SJCRH30 (cell line): ENCODE results near the gene MACROH2A1. TPM values are rescaled to one million over a fixed set of nuclear protein-coding genes. Genes with fewer than 3 reads are reported as not detected.

ENCODE experiments used
- DNase-seq, 2 experiments: peaks; one replicate each; pipeline ENCODE4 v3.0.0-alpha.2; 2015 to 2020
- H3K27ac ChIP-seq: fragments of 250-450 bp; sonication (Bioruptor Pico); 2 replicates; pipeline ENCODE4 v1.5.1; 2020; ENCODE audit warnings: mild to moderate bottlenecking, moderate library complexity
- H3K27me3 ChIP-seq: fragments of 250-450 bp; sonication (Bioruptor Pico); 2 replicates; pipeline ENCODE4 v1.5.1; 2020; ENCODE audit warnings: mild to moderate bottlenecking, moderate library complexity
- H3K36me3 ChIP-seq: fragments of 250-450 bp; sonication (Bioruptor Pico); 2 replicates; pipeline ENCODE4 v1.5.1; 2020; ENCODE audit warnings: mild to moderate bottlenecking, moderate library complexity
- H3K4me1 ChIP-seq: fragments of 250-450 bp; sonication (Bioruptor Pico); 2 replicates; pipeline ENCODE4 v1.5.1; 2020; ENCODE audit warnings: mild to moderate bottlenecking, moderate library complexity
- H3K4me3 ChIP-seq: fragments of 250-450 bp; sonication (Bioruptor Pico); 2 replicates; pipeline ENCODE4 v1.5.1; 2020; ENCODE audit warnings: mild to moderate bottlenecking, moderate library complexity
- H3K9me3 ChIP-seq: fragments of 250-450 bp; sonication (Bioruptor Pico); replicated peaks from 2 replicates; pipeline ENCODE4 v1.5.1; 2020; ENCODE audit warnings: mild to moderate bottlenecking, moderate library complexity
- total RNA-seq: library from RNA; depleted of rRNA; stranded (reverse); fragments of >200 nt; shearing (Covaris generic); gene quantifications from 2 replicates; pipeline ENCODE4 v1.2.3, GENCODE V29; 2014

The MACROH2A1 gene
- total RNA-seq, 1 experiment from 2014 or later, result 248 TPM

GRCh38 chr5:135322271-135322670, 76.8 kb downstream of the MACROH2A1 start:
- H3K4me3 ChIP-seq, result no peak overlapping the region
- no peaks in the 10 kb centered on the region for H3K4me1 ChIP-seq
- H3K36me3 ChIP-seq, result no peaks in the 10 kb centered on the region
- no peak for DNase-seq
- no peak overlapping the region for H3K27ac ChIP-seq
- no peaks in the 10 kb centered on the region for H3K27me3 ChIP-seq
- H3K9me3 ChIP-seq, result no peaks in the 10 kb centered on the region

- H3K27ac ChIP-seq, result no peak overlapping the region
- H3K4me1 ChIP-seq, result no peaks in the 10 kb centered on the region
- H3K9me3 ChIP-seq, result no peaks in the 10 kb centered on the region
- no peak overlapping the region for H3K4me3 ChIP-seq
- H3K36me3 ChIP-seq, result no peaks in the 10 kb centered on the region
- no peaks in the 10 kb centered on the region for H3K27me3 ChIP-seq
- no peak for DNase-seq
Measured at GRCh38 chr5:135320718-135321484, 78.1 kb downstream of the MACROH2A1 start.

GRCh38 chr5:135319928-135320606, 79.0 kb downstream of the MACROH2A1 start:
- Histone ChIP-seq H3K36me3 (no peaks in the 10 kb centered on the region), H3K27ac (no peak overlapping the region), H3K4me1 (no peaks in the 10 kb centered on the region), H3K27me3 (no peaks in the 10 kb centered on the region), H3K4me3 (no peak overlapping the region), H3K9me3 (no peaks in the 10 kb centered on the region)
- no peak for DNase-seq

DNA sequence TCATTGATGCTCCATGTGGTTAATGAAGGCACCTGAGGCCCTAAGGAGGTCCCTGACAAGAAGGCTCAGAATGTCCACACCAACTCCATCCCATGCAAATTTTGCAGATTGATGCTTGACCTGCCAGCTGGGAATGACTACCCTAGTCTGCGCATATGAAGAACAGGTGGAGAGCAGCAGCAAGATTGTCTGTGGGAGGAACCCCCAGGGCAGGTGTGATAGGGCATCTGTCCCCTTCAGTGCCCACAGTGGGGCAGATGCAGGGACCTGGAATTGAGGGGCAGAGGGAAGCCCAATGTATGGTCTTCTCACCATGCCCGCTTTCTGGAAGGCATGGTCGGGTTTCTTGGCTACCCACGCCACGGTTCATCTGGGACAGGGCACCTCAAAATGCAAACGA, 79.6 kb downstream of the MACROH2A1 start:
- H3K4me1 ChIP-seq, result no peaks in the 10 kb centered on the region
- no peaks in the 10 kb centered on the region for H3K27me3 ChIP-seq
- no peak for DNase-seq
- H3K27ac ChIP-seq, result no peak overlapping the region
- H3K36me3 ChIP-seq, result no peaks in the 10 kb centered on the region
- H3K9me3 ChIP-seq, result no peaks in the 10 kb centered on the region
- H3K4me3 ChIP-seq, result no peak overlapping the region

- Histone ChIP-seq H3K9me3 (no peaks in the 10 kb centered on the region), H3K27ac (no peak overlapping the region), H3K36me3 (no peaks in the 10 kb centered on the region), H3K4me1 (peaks cover 4% of the 10 kb centered on the region), H3K4me3 (no peak overlapping the region), H3K27me3 (no peaks in the 10 kb centered on the region)
- DNase-seq, result no peak
Measured at GRCh38 chr5:135318924-135319323, 80.1 kb downstream of the MACROH2A1 start.

DNA sequence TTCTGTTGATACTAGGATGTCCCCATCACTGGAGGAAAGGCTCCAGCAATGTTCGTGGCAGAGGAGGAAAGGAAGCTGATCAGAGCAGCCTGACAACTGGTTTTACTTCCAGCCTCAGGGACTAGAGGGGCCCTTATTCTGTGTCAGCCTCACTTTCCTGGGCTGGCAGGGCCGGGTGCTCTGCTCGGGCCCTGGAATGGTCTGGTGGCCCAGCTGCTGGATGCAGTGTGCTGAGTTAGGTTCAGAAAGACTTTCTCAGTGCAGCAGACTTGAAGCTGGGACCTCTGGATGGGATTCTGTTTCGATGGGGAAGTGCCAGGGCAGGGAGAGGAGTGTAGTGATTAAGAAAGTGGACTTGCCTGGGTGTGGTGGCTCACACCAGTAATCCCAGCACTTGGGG, 81.0 kb downstream of the MACROH2A1 start:
- peak in 1 of 2 experiments; percentile 1 for DNase-seq
- H3K4me3 ChIP-seq, result no peak overlapping the region
- H3K27me3 ChIP-seq, result no peaks in the 10 kb centered on the region
- no peaks in the 10 kb centered on the region for H3K9me3 ChIP-seq
- no peaks in the 10 kb centered on the region for H3K36me3 ChIP-seq
- no peak overlapping the region for H3K27ac ChIP-seq
- H3K4me1 ChIP-seq, result peaks cover 9% of the 10 kb centered on the region

- DNase-seq, result no peak
Measured at GRCh38 chr5:135317286-135317685, 81.7 kb downstream of the MACROH2A1 start.

GRCh38 chr5:135315386-135315785, 83.6 kb downstream of the MACROH2A1 start:
- no peaks in the 10 kb centered on the region for H3K36me3 ChIP-seq
- no peaks in the 10 kb centered on the region for H3K27me3 ChIP-seq
- no peaks in the 10 kb centered on the region for H3K9me3 ChIP-seq
- no peak overlapping the region for H3K27ac ChIP-seq
- H3K4me3 ChIP-seq, result no peak overlapping the region
- no peak for DNase-seq
- H3K4me1 ChIP-seq, result peaks cover 20% of the 10 kb centered on the region

More at GRCh38 chr5:135317286-135317685, 81.7 kb downstream of the MACROH2A1 start:
- Histone ChIP-seq H3K27ac (no peak overlapping the region), H3K4me1 (peaks cover 9% of the 10 kb centered on the region), H3K27me3 (no peaks in the 10 kb centered on the region), H3K4me3 (no peak overlapping the region), H3K36me3 (no peaks in the 10 kb centered on the region), H3K9me3 (no peaks in the 10 kb centered on the region)

DNA sequence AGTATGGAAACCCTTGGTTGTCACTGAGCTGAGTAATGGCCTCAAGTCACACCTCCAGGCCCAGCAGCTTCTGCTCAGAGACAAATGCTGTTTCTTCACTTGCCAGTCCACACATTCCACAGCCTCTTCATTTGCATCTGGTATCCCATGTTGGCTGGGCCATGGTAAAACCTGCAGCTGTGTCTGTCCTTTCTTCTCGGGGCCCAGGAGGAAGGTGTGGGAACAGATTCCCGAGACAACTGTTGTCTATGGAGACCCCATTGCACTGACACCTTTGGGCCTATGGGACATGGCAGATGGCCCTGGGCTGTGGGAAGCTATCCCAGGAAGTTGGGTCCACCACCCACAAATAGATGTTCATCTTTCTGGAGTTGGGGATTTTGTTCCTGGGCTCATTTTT, 85.1 kb downstream of the MACROH2A1 start:
- Histone ChIP-seq H3K4me3 (no peak overlapping the region), H3K36me3 (no peaks in the 10 kb centered on the region), H3K27ac (no peak overlapping the region), H3K9me3 (no peaks in the 10 kb centered on the region), H3K4me1 (peaks cover 35% of the 10 kb centered on the region), H3K27me3 (no peaks in the 10 kb centered on the region)
- DNase-seq, result peak; percentile 39 to 55

DNA sequence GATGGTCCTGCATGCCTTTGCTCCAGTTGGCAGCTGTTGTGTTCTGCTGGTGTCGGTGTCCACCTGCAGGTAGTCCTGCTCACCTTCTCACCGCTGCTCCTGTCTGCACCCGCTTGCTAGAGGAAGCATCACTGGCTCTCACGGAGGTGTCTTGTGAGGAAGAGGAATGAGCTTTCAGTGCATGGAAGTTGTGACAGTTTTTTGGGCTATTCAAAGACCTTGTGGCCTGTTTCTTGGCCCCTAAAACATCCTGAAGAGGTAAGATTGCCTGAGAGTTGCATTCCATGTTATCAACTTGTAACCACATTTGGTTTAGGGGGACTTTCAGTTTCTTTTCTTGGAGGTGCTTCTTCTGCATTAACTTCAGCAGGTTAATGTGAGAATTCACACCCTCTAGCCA, 85.6 kb downstream of the MACROH2A1 start:
- Histone ChIP-seq H3K4me1 (peaks cover 40% of the 10 kb centered on the region), H3K27me3 (no peaks in the 10 kb centered on the region), H3K9me3 (no peaks in the 10 kb centered on the region), H3K36me3 (no peaks in the 10 kb centered on the region), H3K27ac (no peak overlapping the region), H3K4me3 (no peak overlapping the region)
- no peak for DNase-seq

- H3K27me3 ChIP-seq, result no peaks in the 10 kb centered on the region
- H3K36me3 ChIP-seq, result no peaks in the 10 kb centered on the region
- H3K4me1 ChIP-seq, result peaks cover 50% of the 10 kb centered on the region
- no peak overlapping the region for H3K27ac ChIP-seq
- no peaks in the 10 kb centered on the region for H3K9me3 ChIP-seq
- H3K4me3 ChIP-seq, result no peak overlapping the region
- DNase-seq, result no peak
Measured at GRCh38 chr5:135312255-135312935, 86.6 kb downstream of the MACROH2A1 start.

DNA sequence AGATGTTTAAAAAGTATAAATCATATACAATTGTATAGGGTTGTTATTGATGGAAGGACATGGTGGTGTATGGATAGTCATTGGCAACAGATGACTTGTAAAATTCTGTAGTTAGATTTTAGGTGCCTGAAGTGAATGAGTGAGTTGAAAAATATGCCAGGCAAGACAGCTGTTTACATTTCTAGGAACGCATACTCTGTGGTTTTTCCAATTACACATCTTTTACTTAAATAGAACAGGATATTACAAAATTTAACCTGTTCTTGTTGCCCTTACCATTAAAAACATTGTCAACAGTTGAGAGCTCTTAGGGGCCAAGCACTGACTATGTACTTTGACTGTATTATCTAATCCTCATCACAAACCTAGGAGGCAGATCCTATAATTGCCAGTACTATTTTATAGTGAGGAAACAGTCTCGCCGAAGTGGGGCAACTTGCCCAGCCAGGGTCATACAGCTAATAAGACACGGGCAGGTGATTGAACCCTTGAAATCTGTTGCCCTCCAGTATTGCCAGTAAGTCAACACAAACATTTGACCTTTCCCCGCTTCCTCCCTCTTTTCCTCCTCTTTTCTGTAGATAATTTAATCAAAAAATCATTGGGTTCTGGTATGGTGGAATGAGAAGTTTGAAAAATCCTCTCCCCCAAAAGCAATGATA, 88.6 kb downstream of the MACROH2A1 start:
- Histone ChIP-seq H3K27me3 (no peaks in the 10 kb centered on the region), H3K36me3 (no peaks in the 10 kb centered on the region), H3K9me3 (no peaks in the 10 kb centered on the region), H3K27ac (peak overlapping the region; percentile 91), H3K4me1 (peaks cover 66% of the 10 kb centered on the region), H3K4me3 (no peak overlapping the region)
- DNase-seq, result peak in 1 of 2 experiments; percentile 40

GRCh38 chr5:135309391-135310327, 89.4 kb downstream of the MACROH2A1 start:
- Histone ChIP-seq H3K27ac (peak overlapping the region; percentile 91), H3K9me3 (no peaks in the 10 kb centered on the region), H3K36me3 (no peaks in the 10 kb centered on the region), H3K27me3 (no peaks in the 10 kb centered on the region), H3K4me3 (no peak overlapping the region), H3K4me1 (peaks cover 74% of the 10 kb centered on the region)
- no peak for DNase-seq

GRCh38 chr5:135308752-135309151, 90.3 kb downstream of the MACROH2A1 start:
- peak overlapping the region; percentile 91 for H3K27ac ChIP-seq
- no peak overlapping the region for H3K4me3 ChIP-seq
- H3K36me3 ChIP-seq, result no peaks in the 10 kb centered on the region
- H3K9me3 ChIP-seq, result no peaks in the 10 kb centered on the region
- peak in 1 of 2 experiments; percentile 46 for DNase-seq
- H3K4me1 ChIP-seq, result peaks cover 75% of the 10 kb centered on the region
- H3K27me3 ChIP-seq, result no peaks in the 10 kb centered on the region
